IMR-90 (cell line): ENCODE measurements around the gene LTC4S. TPM values are rescaled to one million over a fixed set of nuclear protein-coding genes. Genes with fewer than 3 reads are reported as not detected.
A peak's percentile ranks its signal among the peaks of the same experiment; 100 is the strongest.

ENCODE experiments used
- ATAC-seq: fragments of 200-7000 bp; cut with Tn5 transposase; 2 replicates; pipeline ENCODE4 v1.9.1; 2020; ENCODE audit warnings: low read depth, mild to moderate bottlenecking, moderate library complexity
- BruUV-seq: library from RNA; stranded (reverse); fragments of 400-500 nt; replicated peaks from 2 replicates; lab custom pipeline; 2021; lab: Mats Ljungman, UMichigan
- CTCF ChIA-PET: fragments of 300-600 bp; formaldehyde crosslinking; extraction: SDS; loops from one replicate; lab custom pipeline; 2021; ENCODE audit warnings: antibody characterized with exemption; lab: Yijun Ruan, JAX
- POLR2A ChIA-PET: fragments of 300-600 bp; sonication (Branson Sonifier 250); formaldehyde crosslinking; loops from one replicate; lab custom pipeline; 2022; ENCODE audit warnings: antibody characterized with exemption; ENCODE audit not compliant: unreplicated experiment; lab: Charles Lee
- DNase-seq: peaks from one replicate; pipeline ENCODE4 v3.0.0; 2013
- H2AFZ ChIP-seq: replicated peaks from 2 replicates; pipeline ENCODE3; 2013; ENCODE audit warnings: low read length, mild to moderate bottlenecking; ENCODE audit not compliant: poor library complexity
- H2AK5ac ChIP-seq: 2 replicates; pipeline ENCODE4 v1.6.1; 2013; ENCODE audit warnings: low read depth, low read length, inconsistent platforms
- H2AK9ac ChIP-seq: replicated peaks from 2 replicates; pipeline ENCODE3; 2013; ENCODE audit warnings: mild to moderate bottlenecking, low read depth, low read length, moderate library complexity; ENCODE audit not compliant: poor library complexity
- H2BK120ac ChIP-seq: 2 replicates; pipeline ENCODE4 v1.6.1; 2013; ENCODE audit warnings: low read depth, low read length, inconsistent platforms
- H2BK15ac ChIP-seq: 3 replicates; pipeline ENCODE4 v1.6.1; 2013; ENCODE audit warnings: low read depth, low read length, inconsistent platforms
- H2BK20ac ChIP-seq: 2 replicates; pipeline ENCODE4 v1.6.1; 2013; ENCODE audit warnings: low read depth, mild to moderate bottlenecking, inconsistent platforms, low read length, moderate library complexity
- H2BK5ac ChIP-seq: 2 replicates; pipeline ENCODE4 v1.6.1; 2013; ENCODE audit warnings: mild to moderate bottlenecking, low read depth, low read length, inconsistent platforms; ENCODE audit not compliant: poor library complexity, severe bottlenecking
- H3K14ac ChIP-seq: replicated peaks from 2 replicates; pipeline ENCODE4 v1.6.1; 2013; ENCODE audit warnings: low read depth, low read length, inconsistent platforms
- H3K18ac ChIP-seq: 2 replicates; pipeline ENCODE4 v1.6.1; 2013; ENCODE audit warnings: low read depth, low read length, control low read depth
- H3K23ac ChIP-seq: 2 replicates; pipeline ENCODE4 v1.6.1; 2013; ENCODE audit warnings: low read depth, low read length, inconsistent platforms
- H3K27ac ChIP-seq: 2 replicates; pipeline ENCODE4 v1.5.1; 2013; ENCODE audit warnings: mild to moderate bottlenecking, control low read depth, low read length; ENCODE audit not compliant: insufficient read depth
- H3K27me3 ChIP-seq: 2 replicates; pipeline ENCODE4 v1.6.1; 2013; ENCODE audit warnings: low read length; ENCODE audit not compliant: control insufficient read depth, insufficient read depth
- H3K36me3 ChIP-seq: 2 replicates; pipeline ENCODE4 v1.6.1; 2013; ENCODE audit warnings: low read length, mixed read lengths; ENCODE audit not compliant: control insufficient read depth, insufficient read depth
- H3K4ac ChIP-seq: 2 replicates; pipeline ENCODE4 v1.6.1; 2013; ENCODE audit warnings: low read depth, low read length, inconsistent platforms
- H3K4me1 ChIP-seq: 2 replicates; pipeline ENCODE4 v1.6.1; 2013; ENCODE audit warnings: low read length, mixed read lengths; ENCODE audit not compliant: control insufficient read depth, insufficient read depth
- H3K4me2 ChIP-seq: 2 replicates; pipeline ENCODE4 v1.6.1; 2013; ENCODE audit warnings: low read depth, mild to moderate bottlenecking, control low read depth, low read length, moderate library complexity
- H3K4me3 ChIP-seq: 2 replicates; pipeline ENCODE4 v1.5.1; 2013; ENCODE audit warnings: low read depth, mild to moderate bottlenecking, control low read depth, low read length, moderate library complexity; ENCODE audit not compliant: insufficient read depth
- H3K56ac ChIP-seq: 2 replicates; pipeline ENCODE4 v1.6.1; 2013; ENCODE audit warnings: low read length, inconsistent platforms; ENCODE audit not compliant: insufficient read depth; ENCODE audit errors: extremely low read depth
- H3K79me1 ChIP-seq, 2 experiments: 2 replicates each; pipeline ENCODE4 v1.6.1; 2013; ENCODE audit warnings: low read length in 2 of 2, inconsistent platforms in 1 of 2, low read depth in 1 of 2
- H3K9ac ChIP-seq: 2 replicates; pipeline ENCODE4 v1.6.1; 2013; ENCODE audit warnings: low read depth, low read length, control low read depth
- H3K9me1 ChIP-seq: 2 replicates; pipeline ENCODE4 v1.6.1; 2013; ENCODE audit warnings: low read length, inconsistent platforms; ENCODE audit not compliant: insufficient read depth
- H3K9me3 ChIP-seq: 2 replicates; pipeline ENCODE4 v1.6.1; 2013; ENCODE audit warnings: low read length; ENCODE audit not compliant: control insufficient read depth, insufficient read depth
- H4K20me1 ChIP-seq: 2 replicates; pipeline ENCODE4 v1.6.1; 2013; ENCODE audit warnings: low read length, inconsistent platforms; ENCODE audit not compliant: insufficient read depth
- H4K5ac ChIP-seq: 2 replicates; pipeline ENCODE4 v1.6.1; 2013; ENCODE audit warnings: mild to moderate bottlenecking, low read depth, low read length, control low read depth
- H4K8ac ChIP-seq, 2 experiments: 2 replicates each; pipeline ENCODE4 v1.6.1; 2013; ENCODE audit warnings: low read depth in 2 of 2, low read length in 2 of 2, control low read depth in 1 of 2, inconsistent platforms in 1 of 2
- H4K91ac ChIP-seq: 2 replicates; pipeline ENCODE4 v1.6.1; 2013; ENCODE audit warnings: low read depth, low read length, inconsistent platforms; ENCODE audit not compliant: insufficient read depth
- CEBPB ChIP-seq: IDR thresholded peaks from 2 replicates; pipeline ENCODE4 v1.6.1; 2012; ENCODE audit warnings: low read depth, low read length, improper control_type of control experiment
- MAFK ChIP-seq: IDR thresholded peaks from 2 replicates; pipeline ENCODE4 v1.6.1; 2012; ENCODE audit warnings: low read depth, low read length, improper control_type of control experiment
- MXI1 ChIP-seq: IDR thresholded peaks from 2 replicates; pipeline ENCODE4 v1.6.1; 2012; ENCODE audit warnings: low read depth, mild to moderate bottlenecking, low read length, moderate library complexity, borderline replicate concordance
- POLR2A ChIP-seq: IDR thresholded peaks from 2 replicates; pipeline ENCODE4 v1.6.1; 2012; ENCODE audit warnings: mild to moderate bottlenecking, low read depth, low read length
- RAD21 ChIP-seq: IDR thresholded peaks from 2 replicates; pipeline ENCODE4 v1.6.1; 2012; ENCODE audit warnings: low read length, improper control_type of control experiment
- RFX5 ChIP-seq: IDR thresholded peaks from 2 replicates; pipeline ENCODE4 v1.8.0; 2012; ENCODE audit warnings: low read depth, mild to moderate bottlenecking, low read length, moderate library complexity
- USF2 ChIP-seq: fragments of 150-350 bp; IDR thresholded peaks from 2 replicates; pipeline ENCODE4 v1.6.1; 2017; ENCODE audit warnings: mild to moderate bottlenecking, antibody characterized with exemption, low read length, low read depth
- WGBS, 2 experiments: methylation state at CpG; one replicate each; pipeline versions ENCODE4 v1.1.5 to v1.1.7; 2013; ENCODE audit warnings: missing lambda C conversion rate in 2 of 2; ENCODE audit not compliant: insufficient read length in 1 of 2; ENCODE audit errors: extremely low coverage in 2 of 2; 5-methylcytosine and 5-hydroxymethylcytosine counted together
- dilution Hi-C: fragments of 300-500 bp; cut with HindIII; formaldehyde crosslinking; loops from one replicate; pipeline ENCODE4 v1.14.3; 2018; ENCODE audit warnings: low sequenced_read_pairs; ENCODE audit not compliant: unreplicated experiment
- in situ Hi-C: fragments of 300-500 bp; cut with MboI; formaldehyde crosslinking; loops from 3 replicates; pipeline ENCODE4 v1.14.3; 2019; ENCODE audit warnings: low sequenced_read_pairs, inconsistent platforms, mixed read lengths
- intact Hi-C: fragments of 100-400 bp; cut with micrococcal nuclease; formaldehyde crosslinking; loops from 2 replicates; pipeline ENCODE4 v1.10.0; 2022
- polyA plus RNA-seq, 3 experiments: library from polyadenylated mRNA; depleted of rRNA; stranded (reverse); fragments of >200 nt; gene quantifications; 2 replicates each; pipeline ENCODE4 v1.2.3, GENCODE V29; 2012; ENCODE audit warnings: low replicate concordance in 1 of 3
- total RNA-seq: library from RNA; depleted of rRNA; stranded (reverse); fragments of >200 nt; gene quantifications from 2 replicates; pipeline ENCODE4 v1.2.3, GENCODE V29; 2012
- TF ChIP-seq, protein P1 (sequence below): conservative IDR thresholded peaks from 2 replicates; pipeline ENCODE4 v1.5.1; 2012; ENCODE audit warnings: mild to moderate bottlenecking, low read depth, low read length, improper control_type of control experiment

The LTC4S gene
- total and polyA plus RNA-seq, 2 of the 4 experiments (the other 2 are of a cell fraction): 0.72 TPM; not detected in 1

- no peak overlapping the region for H4K91ac ChIP-seq
- H2AFZ ChIP-seq: no peak overlapping the region
- H3K4ac ChIP-seq: no peak overlapping the region
- intact Hi-C loops (no loop called here), in situ Hi-C loops (no loop called here), dilution Hi-C loops (no loop called here)
- no peak overlapping the region for H3K9ac ChIP-seq
- H3K4me2 ChIP-seq: no peak overlapping the region
- no peak overlapping the region for H3K18ac ChIP-seq
- POLR2A ChIA-PET: no interaction called here
- peaks cover under 1% of the 10 kb centered on the region; the same call in 1 of the 2 replicates for H4K20me1 ChIP-seq
- no peak overlapping the region for H3K14ac ChIP-seq
- 98% methylated on average over 8 of the region's 21 CpGs; no CpG with 5 or more reads in 1 of the 2 experiments for WGBS, 2 experiments
- peak overlapping the region; percentile 72 for H2AK9ac ChIP-seq
- no peak overlapping the region for H4K8ac ChIP-seq
- no peak overlapping the region for H4K5ac ChIP-seq
- H3K27me3 ChIP-seq: no peaks in the 10 kb centered on the region
- H2BK5ac ChIP-seq: no peak overlapping the region
- H2BK120ac ChIP-seq: no peak overlapping the region
- no peak overlapping the region for H2BK20ac ChIP-seq
- no peak overlapping the region for H3K56ac ChIP-seq
- H2BK15ac ChIP-seq: no peak overlapping the region
- ATAC-seq: no peak
- H3K4me3 ChIP-seq: no peak overlapping the region
- TF ChIP-seq MAFK: no peak
- no peak for TF ChIP-seq CEBPB
- no peak for TF ChIP-seq RAD21
- TF ChIP-seq POLR2A: no peak
- TF ChIP-seq RFX5: no peak
- TF ChIP-seq USF2: no peak
- TF ChIP-seq, protein P1, sequence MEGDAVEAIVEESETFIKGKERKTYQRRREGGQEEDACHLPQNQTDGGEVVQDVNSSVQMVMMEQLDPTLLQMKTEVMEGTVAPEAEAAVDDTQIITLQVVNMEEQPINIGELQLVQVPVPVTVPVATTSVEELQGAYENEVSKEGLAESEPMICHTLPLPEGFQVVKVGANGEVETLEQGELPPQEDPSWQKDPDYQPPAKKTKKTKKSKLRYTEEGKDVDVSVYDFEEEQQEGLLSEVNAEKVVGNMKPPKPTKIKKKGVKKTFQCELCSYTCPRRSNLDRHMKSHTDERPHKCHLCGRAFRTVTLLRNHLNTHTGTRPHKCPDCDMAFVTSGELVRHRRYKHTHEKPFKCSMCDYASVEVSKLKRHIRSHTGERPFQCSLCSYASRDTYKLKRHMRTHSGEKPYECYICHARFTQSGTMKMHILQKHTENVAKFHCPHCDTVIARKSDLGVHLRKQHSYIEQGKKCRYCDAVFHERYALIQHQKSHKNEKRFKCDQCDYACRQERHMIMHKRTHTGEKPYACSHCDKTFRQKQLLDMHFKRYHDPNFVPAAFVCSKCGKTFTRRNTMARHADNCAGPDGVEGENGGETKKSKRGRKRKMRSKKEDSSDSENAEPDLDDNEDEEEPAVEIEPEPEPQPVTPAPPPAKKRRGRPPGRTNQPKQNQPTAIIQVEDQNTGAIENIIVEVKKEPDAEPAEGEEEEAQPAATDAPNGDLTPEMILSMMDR: no peak
- TF ChIP-seq MXI1: no peak
- CTCF ChIA-PET: no interaction called here
- H3K9me3 ChIP-seq: no peaks in the 10 kb centered on the region; the same call in 1 of the 2 replicates
- H2AK5ac ChIP-seq: no peak overlapping the region
- no peak for DNase-seq
- peaks cover 4 to 25% of the 10 kb centered on the region in 2 experiments for H3K79me1 ChIP-seq
- H3K23ac ChIP-seq: no peak overlapping the region
- H3K36me3 ChIP-seq: peaks cover 17% of the 10 kb centered on the region
- peaks cover 21% of the 10 kb centered on the region for H3K4me1 ChIP-seq
- H3K27ac ChIP-seq: no peak overlapping the region
- peaks cover 20% of the 10 kb centered on the region for H3K9me1 ChIP-seq
- BruUV-seq: no TSS peak
These were observed 21.9 kb downstream of the LTC4S start for GRCh38 chr5:179815491-179816249.
